IMR-90 (cell line): ENCODE results near the gene MAML2. TPM values are rescaled to one million over a fixed set of nuclear protein-coding genes. Genes with fewer than 3 reads are reported as not detected.

ENCODE experiments used
- ATAC-seq: fragments of 200-7000 bp; cut with Tn5 transposase; 2 replicates; pipeline ENCODE4 v1.9.1; 2020; ENCODE audit warnings: low read depth, mild to moderate bottlenecking, moderate library complexity
- BruUV-seq: library from RNA; stranded (reverse); fragments of 400-500 nt; replicated peaks from 2 replicates; lab custom pipeline; 2021; lab: Mats Ljungman, UMichigan
- CTCF ChIA-PET: fragments of 300-600 bp; formaldehyde crosslinking; extraction: SDS; loops from one replicate; lab custom pipeline; 2021; ENCODE audit warnings: antibody characterized with exemption; lab: Yijun Ruan, JAX
- POLR2A ChIA-PET: fragments of 300-600 bp; sonication (Branson Sonifier 250); formaldehyde crosslinking; loops from one replicate; lab custom pipeline; 2022; ENCODE audit warnings: antibody characterized with exemption; ENCODE audit not compliant: unreplicated experiment; lab: Charles Lee
- DNase-seq: peaks from one replicate; pipeline ENCODE4 v3.0.0; 2013
- H2AFZ ChIP-seq: replicated peaks from 2 replicates; pipeline ENCODE3; 2013; ENCODE audit warnings: low read length, mild to moderate bottlenecking; ENCODE audit not compliant: poor library complexity
- H2AK5ac ChIP-seq: 2 replicates; pipeline ENCODE4 v1.6.1; 2013; ENCODE audit warnings: low read depth, low read length, inconsistent platforms
- H2AK9ac ChIP-seq: replicated peaks from 2 replicates; pipeline ENCODE3; 2013; ENCODE audit warnings: mild to moderate bottlenecking, low read depth, low read length, moderate library complexity; ENCODE audit not compliant: poor library complexity
- H2BK120ac ChIP-seq: 2 replicates; pipeline ENCODE4 v1.6.1; 2013; ENCODE audit warnings: low read depth, low read length, inconsistent platforms
- H2BK15ac ChIP-seq: 3 replicates; pipeline ENCODE4 v1.6.1; 2013; ENCODE audit warnings: low read depth, low read length, inconsistent platforms
- H2BK20ac ChIP-seq: 2 replicates; pipeline ENCODE4 v1.6.1; 2013; ENCODE audit warnings: low read depth, mild to moderate bottlenecking, inconsistent platforms, low read length, moderate library complexity
- H2BK5ac ChIP-seq: 2 replicates; pipeline ENCODE4 v1.6.1; 2013; ENCODE audit warnings: mild to moderate bottlenecking, low read depth, low read length, inconsistent platforms; ENCODE audit not compliant: poor library complexity, severe bottlenecking
- H3K14ac ChIP-seq: replicated peaks from 2 replicates; pipeline ENCODE4 v1.6.1; 2013; ENCODE audit warnings: low read depth, low read length, inconsistent platforms
- H3K18ac ChIP-seq: 2 replicates; pipeline ENCODE4 v1.6.1; 2013; ENCODE audit warnings: low read depth, low read length, control low read depth
- H3K23ac ChIP-seq: 2 replicates; pipeline ENCODE4 v1.6.1; 2013; ENCODE audit warnings: low read depth, low read length, inconsistent platforms
- H3K27ac ChIP-seq: 2 replicates; pipeline ENCODE4 v1.5.1; 2013; ENCODE audit warnings: mild to moderate bottlenecking, control low read depth, low read length; ENCODE audit not compliant: insufficient read depth
- H3K27me3 ChIP-seq: 2 replicates; pipeline ENCODE4 v1.6.1; 2013; ENCODE audit warnings: low read length; ENCODE audit not compliant: control insufficient read depth, insufficient read depth
- H3K36me3 ChIP-seq: 2 replicates; pipeline ENCODE4 v1.6.1; 2013; ENCODE audit warnings: low read length, mixed read lengths; ENCODE audit not compliant: control insufficient read depth, insufficient read depth
- H3K4ac ChIP-seq: 2 replicates; pipeline ENCODE4 v1.6.1; 2013; ENCODE audit warnings: low read depth, low read length, inconsistent platforms
- H3K4me1 ChIP-seq: 2 replicates; pipeline ENCODE4 v1.6.1; 2013; ENCODE audit warnings: low read length, mixed read lengths; ENCODE audit not compliant: control insufficient read depth, insufficient read depth
- H3K4me2 ChIP-seq: 2 replicates; pipeline ENCODE4 v1.6.1; 2013; ENCODE audit warnings: low read depth, mild to moderate bottlenecking, control low read depth, low read length, moderate library complexity
- H3K4me3 ChIP-seq: 2 replicates; pipeline ENCODE4 v1.5.1; 2013; ENCODE audit warnings: low read depth, mild to moderate bottlenecking, control low read depth, low read length, moderate library complexity; ENCODE audit not compliant: insufficient read depth
- H3K56ac ChIP-seq: 2 replicates; pipeline ENCODE4 v1.6.1; 2013; ENCODE audit warnings: low read length, inconsistent platforms; ENCODE audit not compliant: insufficient read depth; ENCODE audit errors: extremely low read depth
- H3K79me1 ChIP-seq, 2 experiments: 2 replicates each; pipeline ENCODE4 v1.6.1; 2013; ENCODE audit warnings: low read length in 2 of 2, inconsistent platforms in 1 of 2, low read depth in 1 of 2
- H3K9ac ChIP-seq: 2 replicates; pipeline ENCODE4 v1.6.1; 2013; ENCODE audit warnings: low read depth, low read length, control low read depth
- H3K9me1 ChIP-seq: 2 replicates; pipeline ENCODE4 v1.6.1; 2013; ENCODE audit warnings: low read length, inconsistent platforms; ENCODE audit not compliant: insufficient read depth
- H3K9me3 ChIP-seq: 2 replicates; pipeline ENCODE4 v1.6.1; 2013; ENCODE audit warnings: low read length; ENCODE audit not compliant: control insufficient read depth, insufficient read depth
- H4K20me1 ChIP-seq: 2 replicates; pipeline ENCODE4 v1.6.1; 2013; ENCODE audit warnings: low read length, inconsistent platforms; ENCODE audit not compliant: insufficient read depth
- H4K5ac ChIP-seq: 2 replicates; pipeline ENCODE4 v1.6.1; 2013; ENCODE audit warnings: mild to moderate bottlenecking, low read depth, low read length, control low read depth
- H4K8ac ChIP-seq, 2 experiments: 2 replicates each; pipeline ENCODE4 v1.6.1; 2013; ENCODE audit warnings: low read depth in 2 of 2, low read length in 2 of 2, control low read depth in 1 of 2, inconsistent platforms in 1 of 2
- H4K91ac ChIP-seq: 2 replicates; pipeline ENCODE4 v1.6.1; 2013; ENCODE audit warnings: low read depth, low read length, inconsistent platforms; ENCODE audit not compliant: insufficient read depth
- CEBPB ChIP-seq: IDR thresholded peaks from 2 replicates; pipeline ENCODE4 v1.6.1; 2012; ENCODE audit warnings: low read depth, low read length, improper control_type of control experiment
- NFE2L2 ChIP-seq: fragments of 150-350 bp; IDR thresholded peaks from 2 replicates; pipeline ENCODE4 v1.6.1; 2016; ENCODE audit warnings: low read depth, mild to moderate bottlenecking, low read length
- WGBS, 2 experiments: methylation state at CpG; one replicate each; pipeline versions ENCODE4 v1.1.5 to v1.1.7; 2013; ENCODE audit warnings: missing lambda C conversion rate in 2 of 2; ENCODE audit not compliant: insufficient read length in 1 of 2; ENCODE audit errors: extremely low coverage in 2 of 2; 5-methylcytosine and 5-hydroxymethylcytosine counted together
- dilution Hi-C: fragments of 300-500 bp; cut with HindIII; formaldehyde crosslinking; loops from one replicate; pipeline ENCODE4 v1.14.3; 2018; ENCODE audit warnings: low sequenced_read_pairs; ENCODE audit not compliant: unreplicated experiment
- in situ Hi-C: fragments of 300-500 bp; cut with MboI; formaldehyde crosslinking; loops from 3 replicates; pipeline ENCODE4 v1.14.3; 2019; ENCODE audit warnings: low sequenced_read_pairs, inconsistent platforms, mixed read lengths
- intact Hi-C: fragments of 100-400 bp; cut with micrococcal nuclease; formaldehyde crosslinking; loops from 2 replicates; pipeline ENCODE4 v1.10.0; 2022
- polyA plus RNA-seq, 3 experiments: library from polyadenylated mRNA; depleted of rRNA; stranded (reverse); fragments of >200 nt; gene quantifications; 2 replicates each; pipeline ENCODE4 v1.2.3, GENCODE V29; 2012; ENCODE audit warnings: low replicate concordance in 1 of 3
- total RNA-seq: library from RNA; depleted of rRNA; stranded (reverse); fragments of >200 nt; gene quantifications from 2 replicates; pipeline ENCODE4 v1.2.3, GENCODE V29; 2012

Gene MAML2
- total and polyA plus RNA-seq, 2 of the 4 experiments (the other 2 are of a cell fraction), result 15.0 to 19.5 TPM

DNA sequence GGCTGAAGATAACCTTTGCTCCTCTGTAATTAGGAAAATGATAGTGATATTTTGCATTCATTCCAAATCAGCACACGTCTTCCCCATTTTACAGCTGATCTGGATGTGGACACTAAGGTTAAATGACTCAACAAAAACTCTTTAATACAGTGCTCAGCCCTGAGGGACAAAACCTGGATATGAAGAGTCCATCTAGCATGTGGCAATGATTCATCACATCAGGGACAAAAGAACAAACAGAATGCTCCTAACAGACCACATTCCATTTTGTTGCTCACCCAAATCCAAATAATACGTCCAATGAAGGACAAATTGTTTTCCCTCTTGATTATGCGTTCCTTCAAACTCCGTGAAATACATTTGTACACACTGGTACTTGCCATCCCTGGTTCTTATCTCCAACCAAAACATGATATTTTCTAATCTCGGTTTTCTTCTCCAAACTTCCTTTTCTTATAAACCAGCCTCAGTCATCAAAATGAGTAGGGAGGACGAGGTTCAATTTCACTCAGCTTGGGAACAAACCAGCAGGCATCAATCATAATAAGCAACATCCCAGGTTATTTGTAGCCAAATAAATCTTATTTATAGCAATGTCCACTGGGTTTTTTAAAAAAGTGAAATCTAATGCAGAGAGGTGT is 365.3 kb downstream of the MAML2 start:
- H4K91ac ChIP-seq, result no peak overlapping the region
- H3K4me1 ChIP-seq, result peaks cover 1% of the 10 kb centered on the region; the same call in 1 of the 2 replicates
- dilution Hi-C loops, result no loop called here
- H2BK15ac ChIP-seq, result no peak overlapping the region
- ChIA-PET POLR2A (no interaction called here), CTCF (interaction anchor here (1.1 kb wide), 1 partner anchor 347 kb away, joined by 3 read pairs; no protein-coding TSS in a partner anchor)
- peak overlapping the region; percentile 63 for H3K14ac ChIP-seq
- in situ Hi-C loops, result no loop called here
- 80% methylated on average over 1 of the region's 6 CpGs; no CpG with 5 or more reads in 1 of the 2 experiments for WGBS, 2 experiments
- no peaks in the 10 kb centered on the region for H3K9me3 ChIP-seq
- TF ChIP-seq NFE2L2 (peak; percentile 30; the same call in 1 of the 2 replicates), CEBPB (no peak)
- H2AK5ac ChIP-seq, result no peak overlapping the region
- peaks cover 0 to 5% of the 10 kb centered on the region in 2 experiments; a peak in 1 of 4 replicates for H3K79me1 ChIP-seq
- H2BK5ac ChIP-seq, result peak overlapping the region; percentile 30
- intact Hi-C loops, result no loop called here
- BruUV-seq, result no TSS peak
- no peak overlapping the region for H2AK9ac ChIP-seq
- H4K8ac ChIP-seq, result peak overlapping the region in 1 of 2 experiments; percentile 11; a peak in 1 of 4 replicates
- H3K27me3 ChIP-seq, result no peaks in the 10 kb centered on the region
- no peak overlapping the region for H2BK120ac ChIP-seq
- no peak overlapping the region for H3K27ac ChIP-seq
- no peak overlapping the region for H2AFZ ChIP-seq
- H3K23ac ChIP-seq, result peak overlapping the region; percentile 38; the same call in 1 of the 2 replicates
- H4K5ac ChIP-seq, result no peak overlapping the region
- DNase-seq, result peak; percentile 69
- no peak overlapping the region for H3K18ac ChIP-seq
- ATAC-seq, result peak; percentile 57
- H3K9ac ChIP-seq, result no peak overlapping the region
- H3K56ac ChIP-seq, result no peak overlapping the region
- H3K4me3 ChIP-seq, result no peak overlapping the region
- H3K9me1 ChIP-seq, result no peaks in the 10 kb centered on the region
- H2BK20ac ChIP-seq, result no peak overlapping the region
- H4K20me1 ChIP-seq, result no peaks in the 10 kb centered on the region
- peaks cover 18% of the 10 kb centered on the region for H3K36me3 ChIP-seq
- H3K4me2 ChIP-seq, result no peak overlapping the region
- no peak overlapping the region for H3K4ac ChIP-seq
